DND-41 (cell line): Measurements from ENCODE around the gene WDR41.

Experiments
- ATAC-seq: fragments of 200-7000 bp; cut with Tn5 transposase; 3 replicates; pipeline ENCODE4 v1.9.1; 2021; ENCODE audit warnings: low read depth; ENCODE audit not compliant: insufficient read depth
- DNase-seq: peaks from one replicate; pipeline ENCODE4 v3.0.0-alpha.2; 2020
- H2AFZ ChIP-seq: 2 replicates; pipeline ENCODE4 v1.6.0; 2012; ENCODE audit warnings: low read depth, low read length
- H3K27ac ChIP-seq: 2 replicates; pipeline ENCODE4 v1.5.1; 2012; ENCODE audit warnings: low read length, inconsistent platforms
- H3K27me3 ChIP-seq: fragments of 200-600 bp; sonication (generic); 2 replicates; pipeline ENCODE4 v1.6.0; 2012; ENCODE audit warnings: low read length, mild to moderate bottlenecking, inconsistent platforms; ENCODE audit not compliant: insufficient read depth, poor library complexity
- H3K36me3 ChIP-seq: 2 replicates; pipeline ENCODE4 v1.5.1; 2012; ENCODE audit warnings: low read length, inconsistent platforms; ENCODE audit not compliant: insufficient read depth
- H3K4me1 ChIP-seq: 2 replicates; pipeline ENCODE4 v1.5.1; 2012; ENCODE audit warnings: mild to moderate bottlenecking, low read length; ENCODE audit not compliant: insufficient read depth
- H3K4me2 ChIP-seq: 2 replicates; pipeline ENCODE4 v1.6.0; 2012; ENCODE audit warnings: mild to moderate bottlenecking, moderate library complexity, low read length, inconsistent platforms; ENCODE audit not compliant: insufficient read depth
- H3K4me3 ChIP-seq, 2 experiments: fragments of 200-600 bp in 1 of 2; shearing (Covaris generic) in 1 of 2; 2 replicates each; pipeline ENCODE4 v1.5.1; 2012 to 2016; ENCODE audit warnings: inconsistent platforms in 2 of 2, low read length in 2 of 2, mild to moderate bottlenecking in 2 of 2, low read depth in 1 of 2, moderate library complexity in 1 of 2
- H3K79me2 ChIP-seq: 2 replicates; pipeline ENCODE4 v1.6.0; 2012; ENCODE audit warnings: low read length, inconsistent platforms; ENCODE audit not compliant: insufficient read depth
- H3K9ac ChIP-seq: 2 replicates; pipeline ENCODE4 v1.6.0; 2012; ENCODE audit warnings: low read depth, mild to moderate bottlenecking, inconsistent platforms, low read length, moderate library complexity
- H3K9me3 ChIP-seq: 2 replicates; pipeline ENCODE4 v1.5.1; 2012; ENCODE audit warnings: low read length, moderate library complexity, mild to moderate bottlenecking, inconsistent platforms; ENCODE audit not compliant: insufficient read depth, severe bottlenecking
- H4K20me1 ChIP-seq: 2 replicates; pipeline ENCODE4 v1.6.0; 2012; ENCODE audit warnings: low read length; ENCODE audit not compliant: insufficient read depth
- EZH2 ChIP-seq: IDR thresholded peaks from 3 replicates; pipeline ENCODE4 v1.6.1; 2012; ENCODE audit warnings: borderline replicate concordance, low read depth, mild to moderate bottlenecking, moderate library complexity, low read length, inconsistent platforms; ENCODE audit not compliant: severe bottlenecking
- TF ChIP-seq, protein P1 (sequence below): IDR thresholded peaks from 2 replicates; pipeline ENCODE4 v1.5.1; 2012; ENCODE audit warnings: borderline replicate concordance, low read length, moderate library complexity, mild to moderate bottlenecking; ENCODE audit not compliant: poor library complexity, severe bottlenecking; ENCODE audit errors: extremely low read depth

Gene WDR41

GRCh38 chr5:77413049-77413448 lies 79.1 kb downstream of the WDR41 start:
- no peaks in the 10 kb centered on the region for H4K20me1 ChIP-seq
- H3K27ac ChIP-seq = no peak overlapping the region
- no peaks in the 10 kb centered on the region for H3K79me2 ChIP-seq
- H3K9ac ChIP-seq = no peak overlapping the region
- H3K27me3 ChIP-seq = no peaks in the 10 kb centered on the region
- DNase-seq = no peak
- no peak overlapping the region for H2AFZ ChIP-seq
- TF ChIP-seq, protein P1, sequence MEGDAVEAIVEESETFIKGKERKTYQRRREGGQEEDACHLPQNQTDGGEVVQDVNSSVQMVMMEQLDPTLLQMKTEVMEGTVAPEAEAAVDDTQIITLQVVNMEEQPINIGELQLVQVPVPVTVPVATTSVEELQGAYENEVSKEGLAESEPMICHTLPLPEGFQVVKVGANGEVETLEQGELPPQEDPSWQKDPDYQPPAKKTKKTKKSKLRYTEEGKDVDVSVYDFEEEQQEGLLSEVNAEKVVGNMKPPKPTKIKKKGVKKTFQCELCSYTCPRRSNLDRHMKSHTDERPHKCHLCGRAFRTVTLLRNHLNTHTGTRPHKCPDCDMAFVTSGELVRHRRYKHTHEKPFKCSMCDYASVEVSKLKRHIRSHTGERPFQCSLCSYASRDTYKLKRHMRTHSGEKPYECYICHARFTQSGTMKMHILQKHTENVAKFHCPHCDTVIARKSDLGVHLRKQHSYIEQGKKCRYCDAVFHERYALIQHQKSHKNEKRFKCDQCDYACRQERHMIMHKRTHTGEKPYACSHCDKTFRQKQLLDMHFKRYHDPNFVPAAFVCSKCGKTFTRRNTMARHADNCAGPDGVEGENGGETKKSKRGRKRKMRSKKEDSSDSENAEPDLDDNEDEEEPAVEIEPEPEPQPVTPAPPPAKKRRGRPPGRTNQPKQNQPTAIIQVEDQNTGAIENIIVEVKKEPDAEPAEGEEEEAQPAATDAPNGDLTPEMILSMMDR = no peak
- no peak for TF ChIP-seq EZH2
- ATAC-seq = no peak
- H3K4me2 ChIP-seq = no peak overlapping the region
- no peaks in the 10 kb centered on the region for H3K36me3 ChIP-seq
- no peaks in the 10 kb centered on the region for H3K4me1 ChIP-seq
- H3K9me3 ChIP-seq = no peaks in the 10 kb centered on the region
- H3K4me3 ChIP-seq = no peak overlapping the region

DNA sequence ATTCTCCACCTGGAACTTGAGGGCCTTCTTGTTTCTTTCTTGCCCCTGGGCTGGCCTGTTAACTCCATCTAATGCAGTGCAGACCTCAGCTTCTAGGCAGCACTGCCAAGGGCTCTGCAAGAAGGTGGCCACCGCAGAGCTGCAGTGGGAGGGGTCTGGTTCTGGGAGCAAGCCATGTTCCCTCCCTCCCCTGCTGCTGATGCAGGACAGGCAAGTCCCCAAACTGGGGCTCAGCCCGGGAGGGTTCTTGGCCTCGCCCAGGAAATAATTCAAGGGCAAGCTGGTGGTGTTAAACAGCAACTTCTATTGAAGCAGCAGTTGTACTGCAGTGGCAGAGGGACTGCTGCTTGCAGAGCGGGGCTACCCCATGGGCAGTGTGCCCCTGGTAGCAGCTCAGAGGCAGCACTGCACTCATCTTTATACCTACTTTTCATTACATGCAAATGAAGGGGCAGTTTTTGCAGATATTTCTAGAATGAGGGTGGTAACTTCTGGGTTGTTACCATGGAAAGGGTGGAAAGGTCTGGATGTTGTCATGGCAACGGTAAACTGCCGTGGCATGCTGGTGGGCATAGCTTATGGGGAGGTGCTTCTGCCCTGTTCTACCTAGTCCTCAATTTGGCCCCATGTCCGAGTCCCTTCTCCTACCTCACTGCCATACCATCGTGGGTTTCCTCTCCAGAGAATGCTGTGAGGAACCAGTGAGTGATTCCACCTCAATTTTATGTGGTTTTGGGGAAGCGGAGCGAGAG lies 82.1 kb downstream of the WDR41 start:
- TF ChIP-seq, protein P1 = no peak
- no peak for TF ChIP-seq EZH2
- no peak for ATAC-seq
- no peaks in the 10 kb centered on the region for H4K20me1 ChIP-seq

GRCh38 chr5:77407152-77407551 lies 85.0 kb downstream of the WDR41 start:
- H3K9me3 ChIP-seq = no peaks in the 10 kb centered on the region
- H3K9ac ChIP-seq = no peak overlapping the region
- H3K4me2 ChIP-seq = no peak overlapping the region
- TF ChIP-seq EZH2 = no peak
- TF ChIP-seq, protein P1 = no peak
- ATAC-seq (no peak), DNase-seq (no peak)
- H4K20me1 ChIP-seq = no peaks in the 10 kb centered on the region
- no peak overlapping the region for H2AFZ ChIP-seq
- no peak overlapping the region for H3K4me3 ChIP-seq
- no peaks in the 10 kb centered on the region for H3K27me3 ChIP-seq
- H3K79me2 ChIP-seq = no peaks in the 10 kb centered on the region
- no peaks in the 10 kb centered on the region for H3K4me1 ChIP-seq
- H3K27ac ChIP-seq = no peak overlapping the region
- no peaks in the 10 kb centered on the region for H3K36me3 ChIP-seq

More for the DNA sequence above, 82.1 kb downstream of the WDR41 start:
- no peaks in the 10 kb centered on the region for H3K4me1 ChIP-seq
- H3K9me3 ChIP-seq = no peaks in the 10 kb centered on the region
- H3K9ac ChIP-seq = no peak overlapping the region
- no peaks in the 10 kb centered on the region for H3K36me3 ChIP-seq
- H3K79me2 ChIP-seq = no peaks in the 10 kb centered on the region
- no peak overlapping the region for H2AFZ ChIP-seq
- no peak overlapping the region for H3K4me3 ChIP-seq
- H3K4me2 ChIP-seq = no peak overlapping the region
- no peaks in the 10 kb centered on the region for H3K27me3 ChIP-seq
- no peak for DNase-seq
- no peak overlapping the region for H3K27ac ChIP-seq
